RWPE1 (cell line): ENCODE results near the gene PRR14.

Experiments used
- CTCF ChIA-PET: fragments of 350-600 bp; sonication (Branson Sonifier 250); formaldehyde crosslinking; extraction: SDS; loops from one replicate; lab custom pipeline; 2021; lab: Yijun Ruan, JAX
- POLR2A ChIA-PET: fragments of 400-600 bp; formaldehyde crosslinking; extraction: SDS; loops from one replicate; lab custom pipeline; 2020; ENCODE audit warnings: antibody characterized with exemption; ENCODE audit not compliant: low non-redundant PET; lab: Yijun Ruan, JAX
- DNase-seq: peaks from one replicate; pipeline ENCODE4 v3.0.0; 2012; ENCODE audit warnings: low spot score
- H3K27ac ChIP-seq: fragments of 450-650 bp; 2 replicates; pipeline ENCODE4 v1.5.1; 2017
- CTCF ChIP-seq: fragments of 450-650 bp; conservative IDR thresholded peaks from 2 replicates; pipeline ENCODE4 v1.5.1; 2017; ENCODE audit warnings: low read depth, mild to moderate bottlenecking

PRR14 gene

GRCh38 chr16:30641378-30641982 lies 9.3 kb upstream of the PRR14 start:
- TF ChIP-seq CTCF: no peak
- CTCF ChIA-PET: interaction anchor here (0.5 kb wide), 1 partner anchor 173 kb away, joined by 5 read pairs; no protein-coding TSS in a partner anchor
- DNase-seq: no peak
- POLR2A ChIA-PET: no interaction called here
- no peak overlapping the region for H3K27ac ChIP-seq

GRCh38 chr16:30644334-30644830 lies 6.4 kb upstream of the PRR14 start:
- CTCF ChIA-PET: no interaction called here
- no peak for TF ChIP-seq CTCF
- H3K27ac ChIP-seq: no peak overlapping the region
- DNase-seq: no peak
- POLR2A ChIA-PET: no interaction called here

GRCh38 chr16:30645727-30646126 lies 5.0 kb upstream of the PRR14 start:
- ChIA-PET CTCF (interaction anchor here (0.6 to 1.0 kb wide), 2 partner anchors 9 to 165 kb away, joined by 3 to 4 read pairs; no protein-coding TSS in a partner anchor), POLR2A (no interaction called here)
- no peak overlapping the region for H3K27ac ChIP-seq
- no peak for TF ChIP-seq CTCF
- no peak for DNase-seq

- ChIA-PET POLR2A (interaction anchor here (0.5 kb wide), 1 partner anchor 13 kb away, joined by 10 read pairs; no protein-coding TSS in a partner anchor), CTCF (no interaction called here)
- TF ChIP-seq CTCF: no peak
- no peak for DNase-seq
- H3K27ac ChIP-seq: no peak overlapping the region; the same call in 1 of the 2 replicates
These were observed 3.5 kb upstream of the PRR14 start for GRCh38 chr16:30647274-30647571.

GRCh38 chr16:30649725-30650368 lies 913 bp upstream of the PRR14 start:
- TF ChIP-seq CTCF: no peak
- POLR2A ChIA-PET: interaction anchor here (0.5 to 0.9 kb wide), 4 partner anchors 23 to 267 kb away, joined by 3 to 11 read pairs (median 3); partner anchors contain the start of gene SEPTIN1
- CTCF ChIA-PET: interaction anchor here (1.6 kb wide), 1 partner anchor 114 kb away, joined by 4 read pairs; no protein-coding TSS in a partner anchor
- H3K27ac ChIP-seq: peak overlapping the region; percentile 98
- no peak for DNase-seq

GRCh38 chr16:30651124-30652004 lies 604 bp downstream of the PRR14 start:
- POLR2A ChIA-PET: interaction anchor here (0.9 kb wide), 1 partner anchor 124 kb away, joined by 3 read pairs; no protein-coding TSS in a partner anchor
- peak; percentile 79 for TF ChIP-seq CTCF
- peak overlapping the region; percentile 98 for H3K27ac ChIP-seq
- DNase-seq: peak; percentile 40
- CTCF ChIA-PET: interaction anchor here (0.6 to 1.6 kb wide), 3 partner anchors 116 to 466 kb away, joined by 4 to 5 read pairs (median 4); partner anchors contain the start of gene DCTPP1
